MCF 10A (cell line): ENCODE measurements around the gene C20orf173. TPM values are rescaled to one million over a fixed set of nuclear protein-coding genes. Genes with fewer than 3 reads are reported as not detected.
A peak's percentile ranks its signal among the peaks of the same experiment; 100 is the strongest.

Experiments used
- BruUV-seq: library from RNA; stranded (reverse); fragments of 400-500 nt; replicated peaks from 2 replicates; lab custom pipeline; 2021; lab: Mats Ljungman, UMichigan
- CTCF ChIA-PET: fragments of 300-600 bp; sonication (Branson Sonifier 250); formaldehyde crosslinking; extraction: SDS; loops from one replicate; lab custom pipeline; 2021; ENCODE audit warnings: antibody characterized with exemption, inconsistent platforms; lab: Yijun Ruan, JAX
- POLR2A ChIA-PET: fragments of 300-600, 350-650 bp; sonication (Branson Sonifier 250); formaldehyde crosslinking; extraction: SDS; loops from one replicate; lab custom pipeline; 2020; ENCODE audit warnings: antibody characterized with exemption, inconsistent platforms; lab: Yijun Ruan, JAX
- DNase-seq: peaks from one replicate; pipeline ENCODE4 v3.0.0-alpha.2; 2018; ENCODE audit not compliant: unreplicated experiment
- H3K27ac Mint-ChIP-seq: one replicate; pipeline ENCODE4 v1.8.0; 2022; ENCODE audit warnings: mild to moderate bottlenecking, low read depth, mixed read lengths; ENCODE audit not compliant: unreplicated experiment
- H3K27me3 Mint-ChIP-seq: one replicate; pipeline ENCODE4 v1.8.0; 2022; ENCODE audit warnings: mixed read lengths; ENCODE audit not compliant: insufficient read depth, unreplicated experiment
- H3K36me3 Mint-ChIP-seq: one replicate; pipeline ENCODE4 v1.8.0; 2022; ENCODE audit warnings: mild to moderate bottlenecking, moderate library complexity, mixed read lengths; ENCODE audit not compliant: insufficient read depth, unreplicated experiment
- H3K4me1 Mint-ChIP-seq: one replicate; pipeline ENCODE4 v1.8.0; 2022; ENCODE audit warnings: mixed read lengths; ENCODE audit not compliant: insufficient read depth, unreplicated experiment
- H3K4me3 Mint-ChIP-seq: one replicate; pipeline ENCODE4 v1.8.0; 2022; ENCODE audit warnings: mild to moderate bottlenecking, moderate library complexity, mixed read lengths; ENCODE audit not compliant: unreplicated experiment
- H3K9me3 Mint-ChIP-seq: one replicate; pipeline ENCODE4 v1.8.0; 2022; ENCODE audit warnings: mixed read lengths; ENCODE audit not compliant: unreplicated experiment
- intact Hi-C: fragments of 100-400 bp; cut with micrococcal nuclease; formaldehyde crosslinking; loops from 2 replicates; pipeline ENCODE4 v1.14.1; 2022
- total RNA-seq: library from RNA; stranded (reverse); gene quantifications from 2 replicates; pipeline ENCODE4 v1.2.3, GENCODE V29; 2022
- TF ChIP-seq, protein P1 (sequence below): fragments of 200-600 bp; IDR thresholded peaks from one replicate; pipeline ENCODE4 v1.8.0; 2022; ENCODE audit warnings: antibody characterized with exemption, mild to moderate bottlenecking; ENCODE audit not compliant: unreplicated experiment

The C20orf173 gene
- total RNA-seq, 1 experiment from 2014 or later, result not detected

- H3K27ac Mint-ChIP-seq, result no peak overlapping the region
- H3K9me3 Mint-ChIP-seq, result no peaks in the 10 kb centered on the region
- no peaks in the 10 kb centered on the region for H3K4me1 Mint-ChIP-seq
- POLR2A ChIA-PET, result interaction anchor here (0.6 to 1.7 kb wide), 5 partner anchors 9 to 57 kb away, joined by 3 to 5 read pairs (median 4); no protein-coding TSS in a partner anchor
- DNase-seq, result no peak
- intact Hi-C loops, result no loop called here
- CTCF ChIA-PET, result interaction anchor here (0.7 to 2.2 kb wide), 5 partner anchors 8 to 44 kb away, joined by 3 to 10 read pairs (median 4); no protein-coding TSS in a partner anchor
- TF ChIP-seq, protein P1, sequence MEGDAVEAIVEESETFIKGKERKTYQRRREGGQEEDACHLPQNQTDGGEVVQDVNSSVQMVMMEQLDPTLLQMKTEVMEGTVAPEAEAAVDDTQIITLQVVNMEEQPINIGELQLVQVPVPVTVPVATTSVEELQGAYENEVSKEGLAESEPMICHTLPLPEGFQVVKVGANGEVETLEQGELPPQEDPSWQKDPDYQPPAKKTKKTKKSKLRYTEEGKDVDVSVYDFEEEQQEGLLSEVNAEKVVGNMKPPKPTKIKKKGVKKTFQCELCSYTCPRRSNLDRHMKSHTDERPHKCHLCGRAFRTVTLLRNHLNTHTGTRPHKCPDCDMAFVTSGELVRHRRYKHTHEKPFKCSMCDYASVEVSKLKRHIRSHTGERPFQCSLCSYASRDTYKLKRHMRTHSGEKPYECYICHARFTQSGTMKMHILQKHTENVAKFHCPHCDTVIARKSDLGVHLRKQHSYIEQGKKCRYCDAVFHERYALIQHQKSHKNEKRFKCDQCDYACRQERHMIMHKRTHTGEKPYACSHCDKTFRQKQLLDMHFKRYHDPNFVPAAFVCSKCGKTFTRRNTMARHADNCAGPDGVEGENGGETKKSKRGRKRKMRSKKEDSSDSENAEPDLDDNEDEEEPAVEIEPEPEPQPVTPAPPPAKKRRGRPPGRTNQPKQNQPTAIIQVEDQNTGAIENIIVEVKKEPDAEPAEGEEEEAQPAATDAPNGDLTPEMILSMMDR, result no peak
- no peaks in the 10 kb centered on the region for H3K27me3 Mint-ChIP-seq
- peaks cover 64% of the 10 kb centered on the region for H3K36me3 Mint-ChIP-seq
- BruUV-seq, result no TSS peak
- H3K4me3 Mint-ChIP-seq, result no peak overlapping the region
These were observed 26.2 kb downstream of the C20orf173 start for GRCh38 chr20:35503281-35503680.

DNA sequence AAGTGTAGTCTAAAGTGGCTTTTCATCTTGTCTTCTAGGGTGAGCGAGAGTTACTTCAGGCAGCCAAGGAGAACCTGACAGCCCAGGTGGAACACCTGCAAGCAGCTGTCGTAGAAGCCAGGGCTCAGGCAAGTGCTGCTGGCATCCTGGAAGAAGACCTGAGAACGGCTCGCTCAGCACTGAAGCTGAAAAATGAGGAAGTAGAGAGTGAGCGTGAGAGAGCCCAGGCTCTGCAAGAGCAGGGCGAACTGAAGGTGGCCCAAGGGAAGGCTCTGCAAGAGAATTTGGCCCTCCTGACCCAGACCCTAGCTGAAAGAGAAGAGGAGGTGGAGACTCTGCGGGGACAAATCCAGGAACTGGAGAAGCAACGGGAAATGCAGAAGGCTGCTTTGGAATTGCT lies 27.1 kb downstream of the C20orf173 start:
- ChIA-PET POLR2A (interaction anchor here (0.7 to 1.1 kb wide), 2 partner anchors 10 to 104 kb away, joined by 3 to 5 read pairs; no protein-coding TSS in a partner anchor), CTCF (interaction anchor here (0.6 to 1.4 kb wide), 5 partner anchors 8 to 39 kb away, joined by 3 to 5 read pairs (median 4); no protein-coding TSS in a partner anchor)
- BruUV-seq, result TSS peak; percentile 49
- intact Hi-C loops, result no loop called here
- Mint-ChIP-seq H3K9me3 (no peaks in the 10 kb centered on the region), H3K4me1 (no peaks in the 10 kb centered on the region), H3K27me3 (no peaks in the 10 kb centered on the region), H3K36me3 (peaks cover 68% of the 10 kb centered on the region), H3K27ac (no peak overlapping the region), H3K4me3 (no peak overlapping the region)
- DNase-seq, result no peak
- TF ChIP-seq, protein P1, result no peak

DNA sequence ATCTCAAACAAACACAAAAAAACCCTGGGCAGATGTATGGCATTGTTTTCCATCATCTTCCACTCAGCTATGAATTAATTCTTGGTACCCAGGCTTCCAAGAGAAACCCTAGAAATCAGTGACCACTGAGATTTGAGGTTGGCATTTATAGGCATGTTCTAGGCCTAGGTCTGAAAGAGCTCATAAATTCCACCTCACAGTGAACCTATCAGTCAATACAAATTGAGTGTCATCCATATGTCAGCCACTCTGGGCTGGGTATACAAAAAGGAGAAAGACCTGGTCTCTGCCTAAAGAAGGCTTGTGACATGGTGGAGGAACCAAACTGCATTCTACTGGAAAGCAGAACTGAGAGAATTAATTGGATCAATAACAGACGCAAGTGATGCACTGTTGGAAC lies 30.2 kb downstream of the C20orf173 start:
- CTCF ChIA-PET, result interaction anchor here (0.6 to 1.8 kb wide), 4 partner anchors 12 to 831 kb away, joined by 3 to 7 read pairs (median 6); no protein-coding TSS in a partner anchor
- Mint-ChIP-seq H3K4me3 (no peak overlapping the region), H3K4me1 (no peaks in the 10 kb centered on the region), H3K36me3 (peaks cover 80% of the 10 kb centered on the region), H3K27me3 (no peaks in the 10 kb centered on the region), H3K27ac (no peak overlapping the region), H3K9me3 (no peaks in the 10 kb centered on the region)
- TF ChIP-seq, protein P1, result no peak
- no peak for DNase-seq
- BruUV-seq, result no TSS peak
- intact Hi-C loops, result no loop called here
- POLR2A ChIA-PET, result interaction anchor here (0.5 kb wide), 1 partner anchor 93 kb away, joined by 3 read pairs; no protein-coding TSS in a partner anchor

DNA sequence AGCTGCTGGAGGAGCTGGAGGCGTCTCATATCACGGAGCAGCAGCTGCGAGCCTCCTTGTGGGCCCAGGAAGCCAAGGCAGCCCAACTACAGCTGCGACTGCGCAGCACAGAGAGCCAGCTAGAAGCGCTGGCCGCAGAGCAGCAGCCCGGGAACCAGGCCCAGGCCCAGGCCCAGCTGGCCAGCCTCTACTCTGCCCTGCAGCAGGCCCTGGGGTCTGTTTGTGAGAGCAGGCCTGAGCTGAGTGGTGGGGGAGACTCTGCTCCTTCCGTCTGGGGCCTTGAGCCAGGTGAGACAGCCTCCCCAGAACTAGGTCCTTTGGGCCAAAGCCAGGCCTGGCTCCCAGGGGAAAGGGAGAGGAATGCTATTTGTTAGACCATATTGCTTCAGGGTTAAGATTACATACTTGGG lies 31.7 kb downstream of the C20orf173 start:
- intact Hi-C loops, result no loop called here
- H3K27ac Mint-ChIP-seq, result no peak overlapping the region
- no peaks in the 10 kb centered on the region for H3K4me1 Mint-ChIP-seq
- no TSS peak for BruUV-seq
- no peak overlapping the region for H3K4me3 Mint-ChIP-seq
- no peaks in the 10 kb centered on the region for H3K27me3 Mint-ChIP-seq
- no peaks in the 10 kb centered on the region for H3K9me3 Mint-ChIP-seq
- TF ChIP-seq, protein P1, result no peak
- DNase-seq, result no peak
- ChIA-PET POLR2A (interaction anchor here (1.0 to 1.2 kb wide), 2 partner anchors 11 to 33 kb away, joined by 3 read pairs; no protein-coding TSS in a partner anchor), CTCF (interaction anchor here (0.6 to 2.9 kb wide), 4 partner anchors 13 to 328 kb away, joined by 3 to 17 read pairs (median 5); no protein-coding TSS in a partner anchor)
- H3K36me3 Mint-ChIP-seq, result peaks cover 83% of the 10 kb centered on the region
